Measurements from ENCODE around the gene PFKFB2.

The PFKFB2 gene

GRCh38 chr1:207089627-207090355, 36.7 kb downstream of the PFKFB2 start:
- no peak for DNase-seq (ENCODE audit: low read depth in 2 of 2)

DNA sequence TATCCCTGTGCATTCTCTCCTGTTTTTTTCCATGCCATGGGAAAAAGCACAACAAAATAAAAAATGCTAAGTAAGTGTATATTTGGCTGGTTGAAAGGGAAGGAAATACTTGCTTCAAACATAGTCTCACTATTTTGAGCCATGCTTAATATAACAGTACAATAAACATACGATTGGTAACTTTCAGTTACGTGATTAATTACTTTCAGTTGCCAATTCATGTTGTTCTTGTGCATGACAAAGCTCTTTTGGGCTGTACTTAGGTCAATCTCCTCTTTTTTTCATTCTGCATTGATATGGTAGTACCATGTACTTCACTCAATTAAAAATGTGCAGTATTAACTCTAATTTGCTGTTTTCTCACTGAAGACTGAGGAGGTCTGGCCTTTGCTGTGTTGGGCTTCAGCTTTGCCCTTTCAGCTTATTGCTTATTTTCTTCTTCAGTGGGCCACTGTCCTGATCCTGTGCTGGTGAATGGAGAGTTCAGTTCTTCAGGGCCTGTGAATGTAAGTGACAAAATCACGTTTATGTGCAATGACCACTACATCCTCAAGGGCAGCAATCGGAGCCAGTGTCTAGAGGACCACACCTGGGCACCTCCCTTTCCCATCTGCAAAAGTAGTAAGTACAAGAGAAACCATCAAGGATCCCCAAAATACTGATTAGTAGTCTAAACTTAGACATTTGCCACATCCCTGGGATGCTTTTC, 38.3 kb downstream of the PFKFB2 start:
- DNase-seq (ENCODE audit: low read depth in 2 of 2) = no peak

DNA sequence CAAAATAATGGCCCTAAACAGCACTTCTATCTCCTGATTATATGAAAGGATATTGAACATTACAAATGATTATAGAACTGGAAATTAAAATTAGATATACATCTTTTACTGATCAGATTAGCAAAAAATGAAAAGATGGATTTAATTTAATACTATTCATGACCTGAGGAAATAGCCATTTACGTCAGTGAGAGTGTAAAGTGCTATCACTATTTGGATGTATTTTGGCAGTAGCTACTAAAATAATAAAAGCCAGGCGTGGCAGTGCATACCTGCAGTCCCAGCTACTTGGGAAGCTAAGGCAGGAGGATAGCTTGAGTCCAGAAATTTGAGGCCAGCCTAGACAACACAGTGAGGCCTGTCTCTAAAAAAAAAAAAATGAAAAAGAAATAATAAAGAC, 40.9 kb downstream of the PFKFB2 start:
- no peak for DNase-seq (ENCODE audit: low read depth in 2 of 2)

- DNase-seq (ENCODE audit: low read depth in 2 of 2) = peak; percentile 14 to 19
These were observed 44.8 kb downstream of the PFKFB2 start for GRCh38 chr1:207097871-207098324.

DNA sequence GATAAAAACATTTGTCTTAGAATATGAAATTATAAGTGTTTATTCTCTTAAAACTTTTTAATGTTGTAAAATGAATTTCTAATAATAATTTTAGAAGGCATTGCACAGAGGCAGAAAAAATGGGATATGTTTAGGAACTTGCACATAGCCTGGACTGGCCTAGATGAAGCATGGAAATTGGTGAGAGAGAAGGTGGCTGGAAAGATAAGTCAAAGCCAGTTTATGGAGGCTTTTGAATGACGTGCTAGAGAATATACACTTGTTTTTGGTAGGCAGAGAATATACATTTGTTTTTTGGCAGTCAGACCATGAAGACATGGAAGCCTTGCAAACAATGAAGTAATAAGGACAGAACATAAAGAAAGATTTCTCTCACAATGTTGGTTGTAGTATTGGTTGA, 48.6 kb downstream of the PFKFB2 start:
- no peak for DNase-seq (ENCODE audit: low read depth in 2 of 2)

DNA sequence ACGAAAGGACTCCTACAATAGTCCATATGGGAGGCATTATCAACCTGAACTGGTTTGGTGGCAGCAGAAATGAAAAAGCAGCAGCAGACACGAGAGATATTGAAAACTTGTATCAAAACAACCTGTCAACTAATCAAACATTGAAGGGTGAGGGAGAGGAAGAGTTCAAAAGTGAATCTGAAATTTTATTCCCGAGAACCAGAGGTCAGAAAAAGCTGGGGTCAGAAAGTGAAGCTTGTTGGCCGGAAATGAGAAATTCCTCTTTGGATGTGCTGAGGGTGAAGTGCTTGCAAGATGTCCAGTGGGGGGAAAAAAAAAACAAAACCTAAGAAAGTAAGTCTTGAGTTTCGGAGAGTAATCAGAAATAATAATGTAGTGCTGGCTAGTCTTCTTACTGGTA, 49.1 kb downstream of the PFKFB2 start:
- DNase-seq (ENCODE audit: low read depth in 2 of 2) = no peak

- no peak for DNase-seq (ENCODE audit: low read depth in 2 of 2)
These were observed 49.6 kb downstream of the PFKFB2 start for GRCh38 chr1:207102659-207103058.

DNA sequence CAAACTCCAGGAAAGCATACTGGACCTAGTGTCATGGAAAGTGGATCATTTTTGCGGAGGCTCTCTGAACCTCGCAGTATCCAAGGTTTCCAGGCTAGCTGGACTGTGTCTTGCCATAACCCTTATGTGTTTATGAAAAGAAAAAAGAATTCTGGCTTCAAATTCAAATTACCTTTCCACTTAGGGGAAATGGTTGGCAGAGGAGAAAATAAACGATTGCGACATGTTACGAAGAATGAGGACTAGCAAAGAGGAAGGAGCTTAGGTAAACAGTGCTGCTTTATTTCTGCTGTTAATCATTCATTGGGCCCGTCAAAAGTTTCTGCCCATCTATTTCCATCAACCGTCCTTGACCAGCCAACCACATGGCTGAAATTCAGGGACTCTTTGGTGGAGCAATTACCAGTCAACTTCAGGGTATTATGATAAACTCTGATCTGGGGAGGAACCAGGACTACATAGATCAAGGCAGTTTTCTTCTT, 50.9 kb downstream of the PFKFB2 start, which contains the start of gene C4BPA:
Gene C4BPA (plus strand): TSS at position 342 of the 482 bp plus-strand sequence. CDS start 8,793 bp downstream, outside the sequence.
- no peak for DNase-seq (ENCODE audit: low read depth in 2 of 2)

- no peak for DNase-seq (ENCODE audit: low read depth in 2 of 2)
These were observed 55.9 kb downstream of the PFKFB2 start for GRCh38 chr1:207109004-207109403.

GRCh38 chr1:207112616-207113296, 59.7 kb downstream of the PFKFB2 start:
- DNase-seq (ENCODE audit: low read depth in 2 of 2) = no peak

GRCh38 chr1:207115269-207115668, 62.2 kb downstream of the PFKFB2 start:
- no peak for DNase-seq (ENCODE audit: low read depth in 2 of 2)

DNA sequence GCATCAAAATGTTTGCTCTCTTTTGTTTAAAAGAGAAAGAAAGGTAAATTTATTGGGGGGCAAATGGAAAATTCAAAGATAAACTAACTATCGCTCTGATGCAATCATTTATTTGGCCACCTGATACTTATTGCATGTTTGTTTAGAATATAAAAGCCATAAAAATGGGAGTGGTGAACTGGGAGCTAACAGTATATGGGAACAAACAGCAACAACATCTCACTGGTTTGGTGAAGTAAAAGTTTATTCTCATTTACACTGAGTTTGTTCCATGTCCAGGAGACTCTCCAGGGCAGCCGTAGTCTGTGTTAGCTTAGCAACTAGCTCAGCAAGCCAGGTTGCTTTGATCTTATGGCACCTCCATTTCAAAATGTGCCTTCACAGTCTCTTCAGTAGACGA, 71.3 kb downstream of the PFKFB2 start:
- DNase-seq (ENCODE audit: low read depth in 2 of 2) = no peak

DNA sequence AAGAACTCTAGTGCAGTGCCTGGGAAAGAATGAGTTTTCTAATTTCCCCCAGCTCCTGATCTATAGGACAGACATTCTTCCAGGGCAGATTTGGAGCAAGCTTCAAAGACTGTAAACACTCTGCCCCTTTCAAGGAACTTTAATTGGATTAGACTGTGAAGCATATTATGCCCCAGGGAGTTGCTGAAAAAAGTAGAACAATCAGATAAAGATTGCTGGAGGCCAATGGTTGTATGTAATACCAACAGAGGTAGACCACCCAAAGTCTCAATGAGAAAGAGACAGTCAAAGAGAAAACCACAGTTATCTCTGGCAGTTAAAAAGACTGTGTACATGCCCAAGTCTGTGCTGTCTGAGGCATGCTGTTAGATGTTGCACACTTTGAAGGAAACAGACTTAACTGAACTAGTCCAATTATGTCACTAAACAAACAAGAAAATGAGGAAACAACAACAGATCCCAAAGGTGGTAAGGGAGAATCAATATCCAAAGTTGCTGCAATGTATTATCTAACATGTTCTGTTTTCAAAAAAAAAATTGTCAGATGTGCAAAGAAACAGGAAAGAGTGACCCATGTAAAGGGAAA, 75.4 kb downstream of the PFKFB2 start:
- no peak for DNase-seq (ENCODE audit: low read depth in 2 of 2)

DNA sequence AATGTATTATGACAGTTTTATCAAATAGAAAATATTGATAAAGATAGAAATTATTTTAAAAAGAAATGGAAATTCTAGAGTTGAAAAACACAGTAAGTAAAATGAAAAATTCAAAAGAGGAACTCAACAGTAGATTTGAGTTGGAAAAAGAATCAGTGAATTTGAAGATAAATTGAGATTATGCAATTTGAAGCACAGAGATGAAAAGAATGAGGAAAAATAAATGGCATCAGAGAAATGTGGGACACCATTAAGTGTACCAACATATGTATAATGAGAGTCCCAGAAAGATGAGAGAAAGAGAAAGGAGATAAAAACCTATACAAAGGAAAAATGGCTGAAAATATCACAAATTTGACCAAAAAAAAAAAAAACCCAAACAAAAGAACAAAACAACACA, 76.0 kb downstream of the PFKFB2 start:
- no peak for DNase-seq (ENCODE audit: low read depth in 2 of 2)

Data from stimulated activated CD4-positive, alpha-beta T cell treated with anti-CD3 and anti-CD28 coated beads, Interleukin-15, amount 100 ng/mL, for 48 hours (primary cell).